Stomach (tissue), 4 donors: ENCODE results near the gene ARG2.

Experiments
- EP300 ChIP-seq: sonication (generic); formaldehyde crosslinking; IDR thresholded peaks from one replicate; pipeline ENCODE4 v1.6.1; 2017; ENCODE audit warnings: antibody characterized with exemption
- POLR2A ChIP-seq, 4 donors: fragments of 450-650 bp; IDR thresholded peaks; one replicate each; pipeline ENCODE4 v1.6.1; 2016; ENCODE audit warnings: antibody characterized with exemption in 4 of 4, control low read depth in 2 of 4, mild to moderate bottlenecking in 1 of 4, moderate library complexity in 1 of 4
- POLR2AphosphoS5 ChIP-seq, 3 donors: sonication (generic); formaldehyde crosslinking; IDR thresholded peaks; one replicate each; pipeline ENCODE4 v1.6.1; 2016; ENCODE audit warnings: antibody characterized with exemption in 3 of 3
- TF ChIP-seq, protein P1 (sequence below), 7 experiments: fragments of 450-650 bp in 4 of 7; fragments of 200-600 bp in 3 of 7; sonication (generic) in 3 of 7; IDR thresholded peaks; one replicate each; pipeline ENCODE4 v1.5.1; 2016 to 2019; ENCODE audit warnings: antibody characterized with exemption in 7 of 7, control low read depth in 2 of 7, mild to moderate bottlenecking in 1 of 7

DNA sequence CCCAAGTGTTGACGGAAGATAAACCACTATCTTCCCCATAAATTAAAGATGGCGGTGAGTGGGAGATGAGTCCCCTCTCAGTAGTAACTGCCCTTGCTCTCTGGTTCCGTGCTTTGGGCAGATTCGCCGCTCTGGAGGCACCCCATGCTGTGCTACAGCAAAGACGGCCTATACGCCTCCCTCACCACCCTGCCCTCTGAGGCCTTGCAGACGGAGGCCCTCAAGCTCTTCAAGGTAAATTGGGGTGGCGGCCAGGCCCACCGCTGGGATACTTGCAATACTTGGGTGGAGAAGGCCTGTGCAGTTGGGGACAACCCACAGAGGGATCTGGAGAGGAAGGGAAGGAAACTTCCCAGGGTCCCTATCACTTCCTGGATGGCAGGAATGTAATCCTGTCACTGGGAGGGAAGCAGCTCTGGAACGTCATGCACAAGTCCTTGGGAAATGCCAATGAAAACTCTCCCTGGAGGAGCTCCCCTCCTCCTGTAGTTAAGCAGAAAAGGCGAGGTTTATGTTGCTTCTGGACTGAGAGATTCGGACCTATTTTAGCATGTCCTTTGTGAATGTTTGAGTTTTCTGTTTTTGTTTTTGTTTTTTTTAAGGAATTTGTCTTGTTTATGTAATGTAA, 42.4 kb upstream of the ARG2 start:
- TF ChIP-seq POLR2AphosphoS5 (IDR thresholded peaks at IDR 0.05) (no peak), EP300 (no peak), POLR2A (IDR thresholded peaks at IDR 0.05) (no peak)
- TF ChIP-seq, protein P1, sequence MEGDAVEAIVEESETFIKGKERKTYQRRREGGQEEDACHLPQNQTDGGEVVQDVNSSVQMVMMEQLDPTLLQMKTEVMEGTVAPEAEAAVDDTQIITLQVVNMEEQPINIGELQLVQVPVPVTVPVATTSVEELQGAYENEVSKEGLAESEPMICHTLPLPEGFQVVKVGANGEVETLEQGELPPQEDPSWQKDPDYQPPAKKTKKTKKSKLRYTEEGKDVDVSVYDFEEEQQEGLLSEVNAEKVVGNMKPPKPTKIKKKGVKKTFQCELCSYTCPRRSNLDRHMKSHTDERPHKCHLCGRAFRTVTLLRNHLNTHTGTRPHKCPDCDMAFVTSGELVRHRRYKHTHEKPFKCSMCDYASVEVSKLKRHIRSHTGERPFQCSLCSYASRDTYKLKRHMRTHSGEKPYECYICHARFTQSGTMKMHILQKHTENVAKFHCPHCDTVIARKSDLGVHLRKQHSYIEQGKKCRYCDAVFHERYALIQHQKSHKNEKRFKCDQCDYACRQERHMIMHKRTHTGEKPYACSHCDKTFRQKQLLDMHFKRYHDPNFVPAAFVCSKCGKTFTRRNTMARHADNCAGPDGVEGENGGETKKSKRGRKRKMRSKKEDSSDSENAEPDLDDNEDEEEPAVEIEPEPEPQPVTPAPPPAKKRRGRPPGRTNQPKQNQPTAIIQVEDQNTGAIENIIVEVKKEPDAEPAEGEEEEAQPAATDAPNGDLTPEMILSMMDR (IDR thresholded peaks at IDR 0.05) = no peak
